Measurements from ENCODE around the gene ADPRS.
A peak's percentile ranks its signal among the peaks of the same experiment; 100 is the strongest.

The ADPRS gene

GRCh38 chr1:36135796-36136195 lies 47.1 kb downstream of the ADPRS start:
- Mint-ChIP-seq H3K4me1 (ENCODE audit: low read depth in 2 of 2) (peaks cover 4 to 5% of the 10 kb centered on the region in 2 donors), H3K4me3 (no peak overlapping the region), H3K36me3 (ENCODE audit: insufficient read depth) (peaks cover 31% of the 10 kb centered on the region), H3K27ac (peak overlapping the region; percentile 35 to 69), H3K9me3 (no peaks in the 10 kb centered on the region), H3K27me3 (no peaks in the 10 kb centered on the region)
- ATAC-seq (replicated peaks) (no peak), DNase-seq (no peak)

- Mint-ChIP-seq H3K36me3 (ENCODE audit: insufficient read depth) (peaks cover 37% of the 10 kb centered on the region), H3K27ac (peak overlapping the region; percentile 35 to 69), H3K27me3 (no peaks in the 10 kb centered on the region)
These were observed 47.8 kb downstream of the ADPRS start for GRCh38 chr1:36136535-36136934.

GRCh38 chr1:36137226-36137625 lies 48.5 kb downstream of the ADPRS start:
- Mint-ChIP-seq H3K27ac (peak overlapping the region in 1 of 2 donors; percentile 20), H3K4me3 (no peak overlapping the region)
- no peak for ATAC-seq (replicated peaks)

More at GRCh38 chr1:36136535-36136934, 47.8 kb downstream of the ADPRS start:
- H3K4me1 Mint-ChIP-seq (ENCODE audit: low read depth in 2 of 2) = peaks cover 5% of the 10 kb centered on the region in 2 donors
- H3K9me3 Mint-ChIP-seq = no peaks in the 10 kb centered on the region
- no peak for DNase-seq
- no peak overlapping the region for H3K4me3 Mint-ChIP-seq
- no peak for ATAC-seq (replicated peaks)

GRCh38 chr1:36137776-36138175 lies 49.1 kb downstream of the ADPRS start:
- Mint-ChIP-seq H3K9me3 (no peaks in the 10 kb centered on the region), H3K27ac (peak overlapping the region in 1 of 2 donors; percentile 20), H3K36me3 (ENCODE audit: insufficient read depth) (peaks cover 39% of the 10 kb centered on the region), H3K27me3 (no peaks in the 10 kb centered on the region), H3K4me3 (no peak overlapping the region), H3K4me1 (ENCODE audit: low read depth in 2 of 2) (peaks cover 5% of the 10 kb centered on the region in 2 donors)
- DNase-seq (no peak), ATAC-seq (replicated peaks) (no peak)

More at GRCh38 chr1:36137226-36137625, 48.5 kb downstream of the ADPRS start:
- Mint-ChIP-seq H3K27me3 (no peaks in the 10 kb centered on the region), H3K4me1 (ENCODE audit: low read depth in 2 of 2) (peaks cover 5% of the 10 kb centered on the region in 2 donors), H3K9me3 (no peaks in the 10 kb centered on the region), H3K36me3 (ENCODE audit: insufficient read depth) (peaks cover 39% of the 10 kb centered on the region)
- no peak for DNase-seq

GRCh38 chr1:36139521-36139920 lies 50.8 kb downstream of the ADPRS start:
- Mint-ChIP-seq H3K27ac (no peak overlapping the region), H3K36me3 (ENCODE audit: insufficient read depth) (peaks cover 39% of the 10 kb centered on the region), H3K4me1 (ENCODE audit: low read depth in 2 of 2) (peaks cover 8 to 9% of the 10 kb centered on the region in 2 donors), H3K4me3 (no peak overlapping the region), H3K9me3 (no peaks in the 10 kb centered on the region), H3K27me3 (no peaks in the 10 kb centered on the region)
- ATAC-seq (replicated peaks) (no peak), DNase-seq (no peak)

- Mint-ChIP-seq H3K27ac (peak overlapping the region; percentile 23 to 69), H3K9me3 (no peaks in the 10 kb centered on the region), H3K27me3 (no peaks in the 10 kb centered on the region), H3K4me3 (no peak overlapping the region), H3K36me3 (ENCODE audit: insufficient read depth) (peaks cover 36% of the 10 kb centered on the region), H3K4me1 (ENCODE audit: low read depth in 2 of 2) (peaks cover 8 to 13% of the 10 kb centered on the region in 2 donors)
- DNase-seq = no peak
- no peak for ATAC-seq (replicated peaks)
These were observed 53.4 kb downstream of the ADPRS start for GRCh38 chr1:36142121-36142520.

- no peak overlapping the region for H3K27ac Mint-ChIP-seq
- no peaks in the 10 kb centered on the region for H3K27me3 Mint-ChIP-seq
- H3K36me3 Mint-ChIP-seq (ENCODE audit: insufficient read depth) = peaks cover 33% of the 10 kb centered on the region
- H3K4me3 Mint-ChIP-seq = no peak overlapping the region
- peaks cover 16 to 18% of the 10 kb centered on the region in 2 donors for H3K4me1 Mint-ChIP-seq (ENCODE audit: low read depth in 2 of 2)
- ATAC-seq (replicated peaks) (no peak), DNase-seq (no peak)
- no peaks in the 10 kb centered on the region for H3K9me3 Mint-ChIP-seq
These were observed 54.7 kb downstream of the ADPRS start for GRCh38 chr1:36143424-36143823.
